Mesodermal cell (in vitro differentiated cells): ENCODE results near the gene YIF1B.

Experiments
- H3K27ac ChIP-seq: 2 replicates; pipeline ENCODE4 v1.7.0; 2013; ENCODE audit warnings: mild to moderate bottlenecking, low read depth, low read length, moderate library complexity; ENCODE audit not compliant: severe bottlenecking
- H3K36me3 ChIP-seq: 2 replicates; pipeline ENCODE4 v1.7.1; 2013; ENCODE audit warnings: mild to moderate bottlenecking, low read length, moderate library complexity; ENCODE audit not compliant: control insufficient read depth, insufficient read depth
- H3K4me1 ChIP-seq: one replicate; pipeline ENCODE4 v1.7.1; 2013; ENCODE audit warnings: mild to moderate bottlenecking, low read length; ENCODE audit not compliant: insufficient read depth, control insufficient read depth, poor library complexity, severe bottlenecking
- H3K4me3 ChIP-seq: 2 replicates; pipeline ENCODE4 v1.7.0; 2013; ENCODE audit warnings: low read length, control low read depth, mild to moderate bottlenecking; ENCODE audit not compliant: insufficient read depth, poor library complexity, severe bottlenecking; ENCODE audit errors: extremely low read depth
- H3K9me3 ChIP-seq: 2 replicates; pipeline ENCODE4 v1.7.1; 2013; ENCODE audit warnings: mild to moderate bottlenecking, low read length, moderate library complexity; ENCODE audit not compliant: control insufficient read depth
- WGBS, 2 experiments: methylation state at CpG; one replicate each; pipeline ENCODE4 v1.1.5; 2013; ENCODE audit warnings: missing lambda C conversion rate in 2 of 2; ENCODE audit not compliant: insufficient coverage in 2 of 2; 5-methylcytosine and 5-hydroxymethylcytosine counted together

YIF1B gene

DNA sequence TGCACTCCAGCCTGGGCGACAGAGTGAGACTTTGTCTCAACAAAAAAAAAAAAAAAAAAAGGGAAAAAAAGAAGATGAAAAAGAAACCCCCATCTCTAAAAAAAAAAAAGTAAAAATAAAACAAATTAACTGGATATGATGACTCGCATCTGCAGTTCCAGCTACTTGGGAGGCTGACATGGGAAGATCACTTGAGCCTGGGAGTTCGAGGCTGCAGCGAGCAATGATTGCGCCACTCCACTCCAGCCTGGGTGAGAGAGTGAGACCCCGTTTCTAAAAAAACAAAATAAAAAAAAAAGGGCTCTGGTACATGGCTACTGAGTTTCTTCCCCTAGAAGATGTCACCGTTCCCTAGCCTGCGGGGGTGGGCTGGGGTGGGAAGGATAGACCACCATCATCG, 17.5 kb upstream of the YIF1B start:
- Histone ChIP-seq H3K4me3 (no peak overlapping the region), H3K36me3 (no peaks in the 10 kb centered on the region), H3K27ac (no peak overlapping the region), H3K4me1 (no peaks in the 10 kb centered on the region), H3K9me3 (no peaks in the 10 kb centered on the region)
- WGBS, 2 experiments = 90 to 100% methylated on average over 4 of the region's 9 CpGs

- no peaks in the 10 kb centered on the region for H3K36me3 ChIP-seq
- H3K4me1 ChIP-seq = no peaks in the 10 kb centered on the region
- H3K27ac ChIP-seq = no peak overlapping the region
- H3K9me3 ChIP-seq = no peaks in the 10 kb centered on the region
- WGBS, 2 experiments = no CpG with 5 or more reads among the region's 1 CpG
- H3K4me3 ChIP-seq = no peak overlapping the region
Measured at GRCh38 chr19:38331728-38332127, 16.0 kb upstream of the YIF1B start.

GRCh38 chr19:38329651-38330050, 13.9 kb upstream of the YIF1B start:
- Histone ChIP-seq H3K4me3 (no peak overlapping the region), H3K4me1 (no peaks in the 10 kb centered on the region), H3K27ac (no peak overlapping the region), H3K9me3 (no peaks in the 10 kb centered on the region), H3K36me3 (no peaks in the 10 kb centered on the region)
- 90 to 95% methylated on average over 5 to 7 of the region's 7 CpGs for WGBS, 2 experiments

DNA sequence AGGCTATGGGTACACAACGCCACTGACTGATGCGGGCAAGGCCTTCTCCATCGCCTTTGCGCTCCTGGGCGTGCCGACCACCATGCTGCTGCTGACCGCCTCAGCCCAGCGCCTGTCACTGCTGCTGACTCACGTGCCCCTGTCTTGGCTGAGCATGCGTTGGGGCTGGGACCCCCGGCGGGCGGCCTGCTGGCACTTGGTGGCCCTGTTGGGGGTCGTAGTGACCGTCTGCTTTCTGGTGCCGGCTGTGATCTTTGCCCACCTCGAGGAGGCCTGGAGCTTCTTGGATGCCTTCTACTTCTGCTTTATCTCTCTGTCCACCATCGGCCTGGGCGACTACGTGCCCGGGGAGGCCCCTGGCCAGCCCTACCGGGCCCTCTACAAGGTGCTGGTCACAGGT, 10.8 kb upstream of the YIF1B start:
- H3K36me3 ChIP-seq = no peaks in the 10 kb centered on the region
- H3K9me3 ChIP-seq = no peaks in the 10 kb centered on the region
- H3K4me1 ChIP-seq = no peaks in the 10 kb centered on the region
- no peak overlapping the region for H3K27ac ChIP-seq
- no peak overlapping the region for H3K4me3 ChIP-seq
- 92 to 97% methylated on average over 19 to 22 of the region's 22 CpGs for WGBS, 2 experiments

DNA sequence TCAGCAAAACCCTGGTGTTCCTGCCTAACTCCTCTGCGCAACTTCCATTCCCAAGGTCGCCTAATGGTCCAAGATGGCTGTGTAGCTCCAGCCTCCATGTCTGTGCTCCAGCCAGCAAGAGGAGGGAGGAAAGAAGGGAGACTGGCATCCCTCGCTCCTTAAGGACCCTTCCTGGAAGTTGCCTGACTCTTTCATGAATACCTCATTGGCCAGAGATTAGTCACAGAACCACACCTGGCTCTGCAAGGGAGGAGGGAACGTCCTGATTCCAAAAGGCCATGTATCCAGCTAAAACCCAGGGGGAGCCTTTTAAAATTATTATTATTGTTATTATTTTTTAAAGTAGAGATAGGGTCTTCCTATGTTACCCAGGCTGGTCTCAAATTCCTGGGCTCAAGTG, 8.7 kb upstream of the YIF1B start:
- H3K36me3 ChIP-seq = no peaks in the 10 kb centered on the region
- no peaks in the 10 kb centered on the region for H3K9me3 ChIP-seq
- no peak overlapping the region for H3K4me3 ChIP-seq
- no peak overlapping the region for H3K27ac ChIP-seq
- WGBS, 2 experiments = 83 to 94% methylated on average over 1 to 2 of the region's 4 CpGs
- peaks cover under 1% of the 10 kb centered on the region for H3K4me1 ChIP-seq

GRCh38 chr19:38323291-38323690, 7.5 kb upstream of the YIF1B start:
- Histone ChIP-seq H3K4me3 (no peak overlapping the region), H3K27ac (no peak overlapping the region), H3K36me3 (no peaks in the 10 kb centered on the region), H3K4me1 (peaks cover 4% of the 10 kb centered on the region), H3K9me3 (no peaks in the 10 kb centered on the region)
- 95 to 96% methylated on average over 4 to 6 of the region's 7 CpGs for WGBS, 2 experiments

- Histone ChIP-seq H3K4me1 (peaks cover 4% of the 10 kb centered on the region), H3K4me3 (no peak overlapping the region), H3K9me3 (no peaks in the 10 kb centered on the region), H3K36me3 (no peaks in the 10 kb centered on the region), H3K27ac (no peak overlapping the region)
- whole genome bisulfite sequencing, 2 experiments = 79 to 93% methylated on average over 2 to 8 of the region's 11 CpGs
Measured at GRCh38 chr19:38321646-38322196, 6.0 kb upstream of the YIF1B start.

DNA sequence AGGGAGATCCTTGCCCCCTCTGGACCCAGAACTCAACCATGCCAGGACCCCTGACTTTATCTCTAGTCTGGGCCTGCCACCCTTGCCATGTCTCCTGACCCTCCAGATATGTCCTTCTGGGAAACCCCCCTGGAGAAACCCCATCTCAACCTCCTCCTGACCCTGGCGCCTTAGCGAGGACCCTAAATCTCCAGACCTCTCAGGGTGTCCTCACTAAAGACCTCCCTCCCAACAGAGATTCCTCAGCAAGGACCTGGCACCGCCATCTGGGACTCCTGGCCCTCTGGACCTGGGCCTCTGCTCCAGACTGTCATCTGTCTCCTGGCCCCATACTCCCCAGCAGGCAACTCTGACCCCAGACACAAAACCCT, 5.2 kb upstream of the YIF1B start:
- H3K27ac ChIP-seq = no peak overlapping the region
- 94 to 95% methylated on average over 3 of the region's 3 CpGs for WGBS, 2 experiments

DNA sequence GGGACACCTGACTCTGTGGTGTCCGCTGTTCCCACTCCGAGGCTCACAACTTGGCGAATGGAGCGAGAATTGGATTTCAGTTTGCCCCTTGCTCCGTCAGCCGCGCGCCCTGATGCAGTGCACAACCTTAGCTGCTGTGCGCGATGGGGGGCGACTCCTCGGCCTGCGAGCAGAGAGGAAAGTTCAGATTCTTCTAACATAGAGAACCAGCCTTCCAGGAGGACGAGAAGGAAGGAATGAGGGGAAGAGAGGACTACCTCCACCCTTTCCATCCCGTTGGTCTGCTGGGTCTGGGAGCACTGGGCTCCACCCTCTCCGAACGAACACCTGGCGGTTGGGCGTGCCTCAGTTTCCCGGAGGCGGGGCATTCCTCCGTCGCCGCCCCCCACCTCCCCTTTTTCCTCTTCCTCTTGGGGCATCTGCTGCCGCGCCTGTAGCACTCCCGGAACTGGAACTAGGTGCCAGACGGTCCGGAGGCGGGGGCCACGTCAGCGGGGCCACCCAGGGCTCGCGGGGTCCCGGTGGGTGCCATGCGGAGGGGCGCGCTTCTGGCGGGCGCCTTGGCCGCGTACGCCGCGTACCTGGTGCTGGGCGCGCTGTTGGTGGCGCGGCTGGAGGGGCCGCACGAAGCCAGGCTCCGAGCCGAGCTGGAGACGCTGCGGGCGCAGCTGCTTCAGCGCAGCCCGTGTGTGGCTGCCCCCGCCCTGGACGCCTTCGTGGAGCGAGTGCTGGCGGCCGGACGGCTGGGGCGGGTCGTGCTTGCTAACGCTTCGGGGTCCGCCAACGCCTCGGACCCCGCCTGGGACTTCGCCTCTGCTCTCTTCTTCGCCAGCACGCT, 3.9 kb upstream of the YIF1B start, which contains the start of gene KCNK6:
Gene KCNK6 (plus strand): TSS at position 425 of the 838 bp plus-strand sequence. CDS start 106 bp downstream, at position 531.
- Histone ChIP-seq H3K9me3 (no peaks in the 10 kb centered on the region), H3K36me3 (no peaks in the 10 kb centered on the region), H3K27ac (no peak within 1 kb of the TSS), H3K4me1 (peaks cover 4% of the 10 kb centered on the region), H3K4me3 (peak within 1 kb of the TSS; percentile 52)
- 5% methylated on average over 52 to 67 of the region's 76 CpGs for WGBS, 2 experiments

More for the DNA sequence above, 5.2 kb upstream of the YIF1B start:
- Histone ChIP-seq H3K4me3 (no peak overlapping the region), H3K9me3 (no peaks in the 10 kb centered on the region), H3K36me3 (no peaks in the 10 kb centered on the region), H3K4me1 (peaks cover 4% of the 10 kb centered on the region)

DNA sequence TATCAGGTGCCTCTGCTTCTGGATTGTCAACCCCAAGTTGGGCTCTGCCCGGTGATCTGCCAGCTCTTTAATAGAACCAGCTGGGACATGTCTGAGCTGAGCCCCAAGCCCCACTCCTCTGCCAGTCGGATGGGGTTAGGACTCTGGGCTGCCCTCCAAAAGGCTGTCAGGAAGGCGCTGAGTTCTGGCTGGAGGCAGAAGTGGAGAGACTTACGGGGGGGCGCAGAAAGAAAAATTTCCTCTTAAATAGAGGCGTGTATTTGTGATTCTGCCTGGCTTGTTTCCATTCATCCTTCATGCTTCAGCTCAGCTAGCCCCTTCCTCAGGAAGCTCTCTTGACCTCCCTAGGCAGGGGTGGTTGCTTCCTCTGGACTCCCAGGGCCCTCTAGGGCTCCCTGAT, 2.9 kb upstream of the YIF1B start:
- no peak overlapping the region for H3K27ac ChIP-seq
- 94 to 95% methylated on average over 5 to 6 of the region's 6 CpGs for WGBS, 2 experiments
- no peaks in the 10 kb centered on the region for H3K9me3 ChIP-seq

GRCh38 chr19:38317104-38317612, 1.4 kb upstream of the YIF1B start:
- Histone ChIP-seq H3K9me3 (no peaks in the 10 kb centered on the region), H3K36me3 (no peaks in the 10 kb centered on the region), H3K27ac (no peak overlapping the region), H3K4me1 (peaks cover 4% of the 10 kb centered on the region), H3K4me3 (no peak overlapping the region)
- 84 to 89% methylated on average over 11 of the region's 11 CpGs for WGBS, 2 experiments

More for the DNA sequence above, 2.9 kb upstream of the YIF1B start:
- peaks cover 4% of the 10 kb centered on the region for H3K4me1 ChIP-seq
- no peak overlapping the region for H3K4me3 ChIP-seq
- H3K36me3 ChIP-seq = no peaks in the 10 kb centered on the region
